ENCODE data around the gene IPPK. TPM values are rescaled to one million over a fixed set of nuclear protein-coding genes. Genes with fewer than 3 reads are reported as not detected.

IPPK gene
- total and polyA plus RNA-seq, 11 donors = 4.2 to 11.0 (median 8.6) TPM

DNA sequence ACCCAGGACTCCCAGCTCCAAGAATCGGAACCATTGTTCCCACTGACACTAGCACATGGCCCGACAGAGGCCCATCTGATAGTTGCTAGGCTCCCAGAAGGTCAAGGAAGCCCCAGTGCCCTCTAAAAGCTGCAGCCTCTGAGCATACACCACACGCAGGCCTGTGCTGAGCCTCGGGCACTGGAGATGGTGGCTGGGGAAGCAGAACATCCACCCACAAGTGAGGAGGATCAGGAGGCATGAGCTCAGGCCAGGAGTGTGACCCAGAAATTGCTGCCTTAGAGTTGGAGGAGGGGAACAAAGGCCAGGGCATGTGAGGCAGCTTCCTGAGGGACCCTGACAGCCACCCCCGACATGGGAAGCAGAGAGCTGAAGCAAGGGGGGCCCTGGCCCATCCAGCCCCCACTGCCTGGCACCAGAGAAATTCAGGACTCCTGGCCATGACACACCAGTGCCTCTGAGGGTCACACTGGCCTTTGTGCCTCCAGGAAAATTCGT, 21.4 kb downstream of the IPPK start:
- 53 to 75% (median 59%) methylated on average over 5 to 6 of the region's 6 CpGs for WGBS, 4 donors

GRCh38 chr9:92647671-92648473, 22.1 kb downstream of the IPPK start:
- no peak overlapping the region for H3K4me3 ChIP-seq
- no peak overlapping the region for H3K27ac ChIP-seq
- WGBS, 4 donors = 81 to 87% (median 84%) methylated on average over 11 of the region's 11 CpGs
- intact Hi-C loops (cut with DNase I) = no loop called here
- TF ChIP-seq CTCF (IDR thresholded peaks at IDR 0.05) = no peak
- TF ChIP-seq POLR2A (IDR thresholded peaks at IDR 0.05) = no peak
- H3K27me3 ChIP-seq = no peaks in the 10 kb centered on the region
- peaks cover 0 to 12% (median 0%) of the 10 kb centered on the region in 12 donors for H3K9me3 ChIP-seq
- peaks cover under 1 to 97% (median 75%) of the 10 kb centered on the region in 9 donors for H3K36me3 ChIP-seq
- H3K4me1 ChIP-seq = peaks cover 0 to 13% (median 2%) of the 10 kb centered on the region in 12 donors
- peak in 2 of 5 donors; percentile 2 to 3 for DNase-seq
- ATAC-seq = no peak

More for the DNA sequence above, 21.4 kb downstream of the IPPK start:
- peaks cover 0 to 13% (median 2%) of the 10 kb centered on the region in 12 donors for H3K4me1 ChIP-seq
- H3K4me3 ChIP-seq = no peak overlapping the region
- ATAC-seq = no peak
- peak in 2 of 5 donors; percentile 3 to 47 for DNase-seq
- TF ChIP-seq POLR2A (IDR thresholded peaks at IDR 0.05) (no peak), CTCF (IDR thresholded peaks at IDR 0.05) (no peak)
- peaks cover 0 to 97% (median 69%) of the 10 kb centered on the region in 9 donors for H3K36me3 ChIP-seq
- intact Hi-C loops (cut with DNase I) = no loop called here
- H3K9me3 ChIP-seq = peaks cover 0 to 12% (median 0%) of the 10 kb centered on the region in 12 donors
- H3K27ac ChIP-seq = no peak overlapping the region
- no peaks in the 10 kb centered on the region for H3K27me3 ChIP-seq

GRCh38 chr9:92645041-92645440, 24.9 kb downstream of the IPPK start:
- Histone ChIP-seq H3K27me3 (no peaks in the 10 kb centered on the region), H3K4me1 (peaks cover 0 to 7% (median 0%) of the 10 kb centered on the region in 12 donors), H3K4me3 (no peak overlapping the region), H3K9me3 (peaks cover 0 to 12% (median 0%) of the 10 kb centered on the region in 12 donors), H3K36me3 (peaks cover 3 to 100% (median 93%) of the 10 kb centered on the region in 9 donors), H3K27ac (no peak overlapping the region)
- TF ChIP-seq CTCF (IDR thresholded peaks at IDR 0.05) = no peak
- no peak for TF ChIP-seq POLR2A (IDR thresholded peaks at IDR 0.05)
- ATAC-seq (no peak), DNase-seq (no peak)
- WGBS, 4 donors = 96 to 100% (median 98%) methylated on average over 4 of the region's 4 CpGs
- intact Hi-C loops (cut with DNase I) = no loop called here

DNA sequence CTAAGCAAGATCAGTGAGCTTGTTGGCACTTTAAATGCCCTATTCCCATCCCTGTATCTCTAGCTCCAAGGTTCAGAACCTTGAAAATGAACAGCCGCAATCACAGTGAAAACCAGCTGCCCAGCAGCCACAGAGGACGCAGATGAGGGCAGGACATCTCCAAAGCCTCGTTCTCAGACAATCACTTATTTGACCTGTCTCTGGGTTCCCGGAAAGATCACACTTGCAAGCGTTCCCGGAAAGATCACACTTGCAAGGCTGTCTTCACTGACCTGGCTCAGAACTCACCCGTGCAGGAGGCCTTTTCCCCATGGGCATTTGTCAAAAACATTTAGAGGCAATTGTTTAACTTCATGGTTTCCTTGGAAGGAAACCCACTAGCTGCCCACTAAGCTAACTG, 25.7 kb downstream of the IPPK start:
- H3K27ac ChIP-seq = no peak overlapping the region
- H3K27me3 ChIP-seq = no peaks in the 10 kb centered on the region
- ATAC-seq (no peak), DNase-seq (no peak)
- TF ChIP-seq CTCF (IDR thresholded peaks at IDR 0.05) (no peak), POLR2A (IDR thresholded peaks at IDR 0.05) (no peak)
- H3K36me3 ChIP-seq = peaks cover 3 to 100% (median 95%) of the 10 kb centered on the region in 9 donors
- peaks cover 0 to 7% (median 0%) of the 10 kb centered on the region in 12 donors for H3K4me1 ChIP-seq
- 83 to 90% (median 89%) methylated on average over 7 of the region's 7 CpGs for WGBS, 4 donors
- H3K4me3 ChIP-seq = no peak overlapping the region
- H3K9me3 ChIP-seq = peaks cover 0 to 12% (median 0%) of the 10 kb centered on the region in 12 donors
- intact Hi-C loops (cut with DNase I) = no loop called here

Measured in heart left ventricle (tissue), 16 donors.